HepG2 (cell line): ENCODE measurements around the gene NEDD4L. TPM values are rescaled to one million over a fixed set of nuclear protein-coding genes. Genes with fewer than 3 reads are reported as not detected.

Experiments
- AGO2 ChIP-seq: fragments of 200-400 bp; formaldehyde crosslinking; optimal IDR thresholded peaks from 2 replicates; pipeline ENCODE3; 2017; ENCODE audit warnings: mild to moderate bottlenecking, low read depth, low read length, moderate library complexity
- ARNTL ChIP-seq: sonication (generic); formaldehyde crosslinking; IDR thresholded peaks from 2 replicates; pipeline ENCODE4 v1.4.0; 2020; ENCODE audit warnings: mild to moderate bottlenecking, missing genetic modification reagents
- ASH2L ChIP-seq: fragments of 300-600, 200-600 bp; sonication (generic); IDR thresholded peaks from 2 replicates; pipeline ENCODE4 v1.7.0; 2017; ENCODE audit warnings: low read depth, mild to moderate bottlenecking, moderate library complexity, mixed read lengths, low read length; ENCODE audit not compliant: insufficient read length
- CREB1 ChIP-seq, 2 experiments: fragments of 450-650 bp in 1 of 2; IDR thresholded peaks; 2 replicates each; pipeline ENCODE4 v1.6.1; 2016 to 2017; ENCODE audit warnings: control low read depth in 1 of 2, mild to moderate bottlenecking in 1 of 2, missing compliant biosample characterization in 1 of 2, missing genetic modification characterization in 1 of 2
- HOXA3 ChIP-seq: sonication (generic); formaldehyde crosslinking; IDR thresholded peaks from 2 replicates; pipeline ENCODE4 v1.5.0; 2020; ENCODE audit warnings: missing genetic modification reagents
- KDM5B ChIP-seq: sonication (generic); formaldehyde crosslinking; IDR thresholded peaks from 2 replicates; pipeline ENCODE4 v1.4.0; 2020; ENCODE audit warnings: missing genetic modification reagents, mild to moderate bottlenecking, borderline replicate concordance
- KDM6A ChIP-seq: IDR thresholded peaks from 2 replicates; pipeline ENCODE4 v1.6.1; 2016; ENCODE audit warnings: low read depth
- TBX2 ChIP-seq: sonication (generic); formaldehyde crosslinking; IDR thresholded peaks from 2 replicates; pipeline ENCODE4 v1.5.0; 2020; ENCODE audit warnings: missing genetic modification reagents, mild to moderate bottlenecking, borderline replicate concordance
- ZBTB21 ChIP-seq: sonication (generic); formaldehyde crosslinking; IDR thresholded peaks from 2 replicates; pipeline ENCODE4 v1.4.0; 2020; ENCODE audit warnings: missing genetic modification reagents
- ZBTB38 ChIP-seq: sonication (generic); formaldehyde crosslinking; IDR thresholded peaks from 2 replicates; pipeline ENCODE4 v1.5.1; 2020; ENCODE audit warnings: mild to moderate bottlenecking, missing genetic modification reagents
- ZC3H4 ChIP-seq: sonication (generic); formaldehyde crosslinking; IDR thresholded peaks from 2 replicates; pipeline ENCODE4 v1.4.0; 2020; ENCODE audit warnings: missing genetic modification reagents, borderline replicate concordance
- ZNF264 ChIP-seq: sonication (generic); formaldehyde crosslinking; IDR thresholded peaks from 2 replicates; pipeline ENCODE4 v1.4.0; 2020; ENCODE audit warnings: missing genetic modification reagents
- ZNF441 ChIP-seq: sonication (generic); formaldehyde crosslinking; IDR thresholded peaks from 2 replicates; pipeline ENCODE4 v1.7.0; 2021; ENCODE audit warnings: missing genetic modification reagents, borderline replicate concordance
- ZNF557 ChIP-seq: sonication (generic); formaldehyde crosslinking; IDR thresholded peaks from 2 replicates; pipeline ENCODE4 v1.4.0; 2020; ENCODE audit warnings: missing genetic modification reagents
- ZNF619 ChIP-seq: sonication (generic); formaldehyde crosslinking; IDR thresholded peaks from 2 replicates; pipeline ENCODE4 v1.4.0; 2020; ENCODE audit warnings: mild to moderate bottlenecking, missing genetic modification reagents
- polyA plus RNA-seq, 8 experiments: library from polyadenylated mRNA; depleted of rRNA in 3 of 8; stranded (reverse) in 7 of 8; unstranded in 1 of 8; fragments of >200 nt; fragmentation: Illumina TruSeq in 4 of 8; extraction: Trizol in 4 of 8; gene quantifications; 2 replicates each; pipeline versions ENCODE4 v1.2.1 to v1.2.3, GENCODE V29; 2011 to 2016; ENCODE audit warnings: low read depth in 4 of 8, missing spikeins in 1 of 8, mixed read lengths in 1 of 8; ENCODE audit not compliant: insufficient read depth in 1 of 8
- total RNA-seq, 5 experiments: library from RNA; depleted of rRNA; stranded (reverse); fragments of >200 nt; fragmentation: Illumina TruSeq; extraction: Trizol; gene quantifications; 2 replicates each; pipeline ENCODE4 v1.2.3, GENCODE V29; 2016; ENCODE audit warnings: low read depth in 1 of 5
- TF ChIP-seq, protein P1 (sequence below): sonication (generic); formaldehyde crosslinking; IDR thresholded peaks from 2 replicates; pipeline ENCODE4 v1.5.0; 2020; ENCODE audit warnings: mild to moderate bottlenecking, missing genetic modification reagents
- TF ChIP-seq, protein P2 (sequence below): IDR thresholded peaks from 2 replicates; pipeline ENCODE4 v1.6.1; 2016; ENCODE audit warnings: missing genetic modification reagents, missing compliant biosample characterization
- TF ChIP-seq, protein P3 (sequence below): sonication (generic); formaldehyde crosslinking; IDR thresholded peaks from 2 replicates; pipeline ENCODE4 v1.4.0; 2020; ENCODE audit warnings: missing genetic modification reagents
- TF ChIP-seq, protein P4 (sequence below): sonication (generic); formaldehyde crosslinking; IDR thresholded peaks from 2 replicates; pipeline ENCODE4 v1.8.0; 2022; ENCODE audit warnings: mild to moderate bottlenecking, missing genetic modification reagents

The NEDD4L gene
- total and polyA plus RNA-seq, 2 of the 13 experiments (the other 11 are each of a cell fraction or from before 2014, with no cell fraction given), result 168 to 390 TPM

DNA sequence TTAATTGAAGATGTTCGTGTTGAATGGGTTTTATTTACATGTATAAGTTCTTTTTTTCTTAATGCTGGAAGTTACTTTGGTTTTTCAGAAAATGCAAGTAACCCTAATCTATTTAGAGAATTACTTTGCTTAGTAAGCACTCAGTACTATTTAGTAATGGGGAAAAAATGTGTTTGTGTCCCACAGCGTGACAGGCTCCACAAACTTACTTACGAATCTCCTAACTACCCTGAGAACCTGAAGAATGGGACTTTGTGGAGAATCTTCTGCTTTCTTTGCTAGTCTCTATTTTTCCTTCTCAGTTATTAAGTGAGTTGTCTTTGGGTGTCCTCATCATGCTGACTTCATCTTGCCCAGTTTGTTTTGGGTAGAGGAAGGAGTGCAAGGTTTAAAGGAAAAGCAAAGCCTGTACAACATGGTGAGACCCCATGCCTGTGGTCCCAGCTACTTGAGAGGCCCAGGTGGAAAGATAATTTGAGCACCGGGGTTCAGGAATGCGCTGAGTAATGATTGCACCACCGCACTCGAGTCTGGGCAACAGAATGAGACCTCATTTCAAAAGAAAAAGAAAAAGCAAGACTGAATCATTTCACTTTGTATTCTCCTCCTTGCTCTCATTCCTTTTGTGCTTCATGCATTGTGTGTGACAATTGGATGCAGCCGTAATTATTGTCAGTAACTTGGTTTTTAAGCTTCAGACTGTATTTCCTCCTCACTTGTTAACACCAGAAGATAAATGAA, 10.2 kb downstream of the NEDD4L start (continued):
- TF ChIP-seq, protein P1, sequence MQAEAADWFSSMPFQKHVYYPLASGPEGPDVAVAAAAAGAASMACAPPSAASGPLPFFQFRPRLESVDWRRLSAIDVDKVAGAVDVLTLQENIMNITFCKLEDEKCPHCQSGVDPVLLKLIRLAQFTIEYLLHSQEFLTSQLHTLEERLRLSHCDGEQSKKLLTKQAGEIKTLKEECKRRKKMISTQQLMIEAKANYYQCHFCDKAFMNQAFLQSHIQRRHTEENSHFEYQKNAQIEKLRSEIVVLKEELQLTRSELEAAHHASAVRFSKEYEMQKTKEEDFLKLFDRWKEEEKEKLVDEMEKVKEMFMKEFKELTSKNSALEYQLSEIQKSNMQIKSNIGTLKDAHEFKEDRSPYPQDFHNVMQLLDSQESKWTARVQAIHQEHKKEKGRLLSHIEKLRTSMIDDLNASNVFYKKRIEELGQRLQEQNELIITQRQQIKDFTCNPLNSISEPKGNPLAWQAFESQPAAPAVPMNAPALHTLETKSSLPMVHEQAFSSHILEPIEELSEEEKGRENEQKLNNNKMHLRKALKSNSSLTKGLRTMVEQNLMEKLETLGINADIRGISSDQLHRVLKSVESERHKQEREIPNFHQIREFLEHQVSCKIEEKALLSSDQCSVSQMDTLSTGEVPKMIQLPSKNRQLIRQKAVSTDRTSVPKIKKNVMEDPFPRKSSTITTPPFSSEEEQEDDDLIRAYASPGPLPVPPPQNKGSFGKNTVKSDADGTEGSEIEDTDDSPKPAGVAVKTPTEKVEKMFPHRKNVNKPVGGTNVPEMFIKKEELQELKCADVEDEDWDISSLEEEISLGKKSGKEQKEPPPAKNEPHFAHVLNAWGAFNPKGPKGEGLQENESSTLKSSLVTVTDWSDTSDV (CRISPR knock-in tag), result no peak
- TF ChIP-seq HOXA3 (CRISPR knock-in tag) (no peak), ASH2L (peak; percentile 45), ZNF264 (CRISPR knock-in tag) (no peak), ZC3H4 (CRISPR knock-in tag) (no peak), KDM5B (CRISPR knock-in tag) (no peak), KDM6A (CRISPR knock-in tag) (no peak), AGO2 (no peak), CREB1 (IDR thresholded peaks at IDR 0.05) (no peak), CREB1 (CRISPR knock-in tag; IDR thresholded peaks at IDR 0.05) (0 out of 2 replicates have a peak, but pooled peaks have one; percentile 19), TBX2 (CRISPR knock-in tag) (0 out of 2 replicates have a peak, but pooled peaks have one; percentile 22), ZBTB38 (CRISPR knock-in tag) (no peak), ARNTL (no peak), ZBTB21 (CRISPR knock-in tag) (no peak), ZNF441 (CRISPR knock-in tag) (no peak), ZNF557 (CRISPR knock-in tag) (no peak), ZNF619 (no peak)
- TF ChIP-seq, protein P2, sequence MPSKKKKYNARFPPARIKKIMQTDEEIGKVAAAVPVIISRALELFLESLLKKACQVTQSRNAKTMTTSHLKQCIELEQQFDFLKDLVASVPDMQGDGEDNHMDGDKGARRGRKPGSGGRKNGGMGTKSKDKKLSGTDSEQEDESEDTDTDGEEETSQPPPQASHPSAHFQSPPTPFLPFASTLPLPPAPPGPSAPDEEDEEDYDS (CRISPR knock-in tag), result 0 out of 2 replicates have a peak, but pooled peaks have one; percentile 21
- TF ChIP-seq, protein P3, sequence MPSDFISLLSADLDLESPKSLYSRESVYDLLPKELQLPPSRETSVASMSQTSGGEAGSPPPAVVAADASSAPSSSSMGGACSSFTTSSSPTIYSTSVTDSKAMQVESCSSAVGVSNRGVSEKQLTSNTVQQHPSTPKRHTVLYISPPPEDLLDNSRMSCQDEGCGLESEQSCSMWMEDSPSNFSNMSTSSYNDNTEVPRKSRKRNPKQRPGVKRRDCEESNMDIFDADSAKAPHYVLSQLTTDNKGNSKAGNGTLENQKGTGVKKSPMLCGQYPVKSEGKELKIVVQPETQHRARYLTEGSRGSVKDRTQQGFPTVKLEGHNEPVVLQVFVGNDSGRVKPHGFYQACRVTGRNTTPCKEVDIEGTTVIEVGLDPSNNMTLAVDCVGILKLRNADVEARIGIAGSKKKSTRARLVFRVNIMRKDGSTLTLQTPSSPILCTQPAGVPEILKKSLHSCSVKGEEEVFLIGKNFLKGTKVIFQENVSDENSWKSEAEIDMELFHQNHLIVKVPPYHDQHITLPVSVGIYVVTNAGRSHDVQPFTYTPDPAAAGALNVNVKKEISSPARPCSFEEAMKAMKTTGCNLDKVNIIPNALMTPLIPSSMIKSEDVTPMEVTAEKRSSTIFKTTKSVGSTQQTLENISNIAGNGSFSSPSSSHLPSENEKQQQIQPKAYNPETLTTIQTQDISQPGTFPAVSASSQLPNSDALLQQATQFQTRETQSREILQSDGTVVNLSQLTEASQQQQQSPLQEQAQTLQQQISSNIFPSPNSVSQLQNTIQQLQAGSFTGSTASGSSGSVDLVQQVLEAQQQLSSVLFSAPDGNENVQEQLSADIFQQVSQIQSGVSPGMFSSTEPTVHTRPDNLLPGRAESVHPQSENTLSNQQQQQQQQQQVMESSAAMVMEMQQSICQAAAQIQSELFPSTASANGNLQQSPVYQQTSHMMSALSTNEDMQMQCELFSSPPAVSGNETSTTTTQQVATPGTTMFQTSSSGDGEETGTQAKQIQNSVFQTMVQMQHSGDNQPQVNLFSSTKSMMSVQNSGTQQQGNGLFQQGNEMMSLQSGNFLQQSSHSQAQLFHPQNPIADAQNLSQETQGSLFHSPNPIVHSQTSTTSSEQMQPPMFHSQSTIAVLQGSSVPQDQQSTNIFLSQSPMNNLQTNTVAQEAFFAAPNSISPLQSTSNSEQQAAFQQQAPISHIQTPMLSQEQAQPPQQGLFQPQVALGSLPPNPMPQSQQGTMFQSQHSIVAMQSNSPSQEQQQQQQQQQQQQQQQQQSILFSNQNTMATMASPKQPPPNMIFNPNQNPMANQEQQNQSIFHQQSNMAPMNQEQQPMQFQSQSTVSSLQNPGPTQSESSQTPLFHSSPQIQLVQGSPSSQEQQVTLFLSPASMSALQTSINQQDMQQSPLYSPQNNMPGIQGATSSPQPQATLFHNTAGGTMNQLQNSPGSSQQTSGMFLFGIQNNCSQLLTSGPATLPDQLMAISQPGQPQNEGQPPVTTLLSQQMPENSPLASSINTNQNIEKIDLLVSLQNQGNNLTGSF (CRISPR knock-in tag), result no peak
- TF ChIP-seq, protein P4, sequence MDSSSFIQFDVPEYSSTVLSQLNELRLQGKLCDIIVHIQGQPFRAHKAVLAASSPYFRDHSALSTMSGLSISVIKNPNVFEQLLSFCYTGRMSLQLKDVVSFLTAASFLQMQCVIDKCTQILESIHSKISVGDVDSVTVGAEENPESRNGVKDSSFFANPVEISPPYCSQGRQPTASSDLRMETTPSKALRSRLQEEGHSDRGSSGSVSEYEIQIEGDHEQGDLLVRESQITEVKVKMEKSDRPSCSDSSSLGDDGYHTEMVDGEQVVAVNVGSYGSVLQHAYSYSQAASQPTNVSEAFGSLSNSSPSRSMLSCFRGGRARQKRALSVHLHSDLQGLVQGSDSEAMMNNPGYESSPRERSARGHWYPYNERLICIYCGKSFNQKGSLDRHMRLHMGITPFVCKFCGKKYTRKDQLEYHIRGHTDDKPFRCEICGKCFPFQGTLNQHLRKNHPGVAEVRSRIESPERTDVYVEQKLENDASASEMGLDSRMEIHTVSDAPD (CRISPR knock-in tag), result no peak
